PC-3 (cell line): ENCODE results near the gene COL4A5.

Experiments
- EZH2 ChIP-seq: fragments of 300-600 bp; sonication (generic); IDR thresholded peaks from one replicate; pipeline ENCODE4 v1.6.1; 2017; ENCODE audit warnings: antibody characterized with exemption, mild to moderate bottlenecking, low read length; ENCODE audit not compliant: unreplicated experiment
- EZH2phosphoT487 ChIP-seq: fragments of 300-600 bp; sonication (generic); IDR thresholded peaks from 2 replicates; pipeline ENCODE4 v1.6.1; 2018; ENCODE audit warnings: mild to moderate bottlenecking, antibody characterized with exemption, low read length, borderline replicate concordance
- TF ChIP-seq, protein P1 (sequence below): fragments of 300-600 bp; sonication (generic); conservative IDR thresholded peaks from 2 replicates; pipeline ENCODE4 v1.5.1; 2017; ENCODE audit warnings: antibody characterized with exemption, low read depth, mild to moderate bottlenecking, low read length

DNA sequence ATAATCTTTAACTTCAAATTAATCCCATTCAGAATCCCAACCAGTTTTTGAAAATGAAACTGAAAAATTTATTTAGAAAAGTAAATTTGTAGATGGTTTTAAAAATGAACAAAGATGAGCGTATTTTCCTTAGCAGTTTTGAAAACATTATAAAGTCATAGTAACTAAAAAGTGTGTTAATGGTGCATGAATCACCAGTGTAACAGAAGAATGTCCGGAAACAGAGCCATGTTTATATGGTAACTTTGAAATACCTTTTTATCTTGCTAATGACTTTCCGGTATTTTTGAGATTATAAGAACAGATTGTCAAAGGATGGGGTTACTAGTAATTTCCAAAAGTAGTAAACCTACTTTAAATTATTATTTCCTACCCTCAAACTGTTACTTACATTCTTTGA lies 150.9 kb downstream of the COL4A5 start:
- TF ChIP-seq, protein P1, sequence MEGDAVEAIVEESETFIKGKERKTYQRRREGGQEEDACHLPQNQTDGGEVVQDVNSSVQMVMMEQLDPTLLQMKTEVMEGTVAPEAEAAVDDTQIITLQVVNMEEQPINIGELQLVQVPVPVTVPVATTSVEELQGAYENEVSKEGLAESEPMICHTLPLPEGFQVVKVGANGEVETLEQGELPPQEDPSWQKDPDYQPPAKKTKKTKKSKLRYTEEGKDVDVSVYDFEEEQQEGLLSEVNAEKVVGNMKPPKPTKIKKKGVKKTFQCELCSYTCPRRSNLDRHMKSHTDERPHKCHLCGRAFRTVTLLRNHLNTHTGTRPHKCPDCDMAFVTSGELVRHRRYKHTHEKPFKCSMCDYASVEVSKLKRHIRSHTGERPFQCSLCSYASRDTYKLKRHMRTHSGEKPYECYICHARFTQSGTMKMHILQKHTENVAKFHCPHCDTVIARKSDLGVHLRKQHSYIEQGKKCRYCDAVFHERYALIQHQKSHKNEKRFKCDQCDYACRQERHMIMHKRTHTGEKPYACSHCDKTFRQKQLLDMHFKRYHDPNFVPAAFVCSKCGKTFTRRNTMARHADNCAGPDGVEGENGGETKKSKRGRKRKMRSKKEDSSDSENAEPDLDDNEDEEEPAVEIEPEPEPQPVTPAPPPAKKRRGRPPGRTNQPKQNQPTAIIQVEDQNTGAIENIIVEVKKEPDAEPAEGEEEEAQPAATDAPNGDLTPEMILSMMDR, result no peak
- no peak for TF ChIP-seq EZH2phosphoT487
- no peak for TF ChIP-seq EZH2
